Skin epidermis (tissue), 12 donors: ENCODE measurements around the gene PLXNA4.

Source experiments
- H3K27ac ChIP-seq, 21 experiments: fragments of 200-600 bp; sonication (generic) in 11 of 21; one replicate each; pipeline ENCODE4 v1.5.0; 2020; ENCODE audit warnings: mild to moderate bottlenecking in 3 of 21, inconsistent platforms in 2 of 21, moderate library complexity in 2 of 21
- H3K4me3 ChIP-seq, 7 experiments: fragments of 200-600 bp; sonication (generic) in 2 of 7; one replicate each; pipeline ENCODE4 v1.5.0; 2020; ENCODE audit warnings: inconsistent platforms in 2 of 7, mild to moderate bottlenecking in 2 of 7, moderate library complexity in 1 of 7

The PLXNA4 gene

GRCh38 chr7:132456418-132456817 lies 119.9 kb downstream of the PLXNA4 start:
- Histone ChIP-seq H3K4me3 (no peak overlapping the region), H3K27ac (no peak overlapping the region)

GRCh38 chr7:132455378-132455777 lies 120.9 kb downstream of the PLXNA4 start:
- H3K4me3 ChIP-seq = no peak overlapping the region
- no peak overlapping the region for H3K27ac ChIP-seq

GRCh38 chr7:132453826-132454225 lies 122.4 kb downstream of the PLXNA4 start:
- Histone ChIP-seq H3K27ac (no peak overlapping the region), H3K4me3 (no peak overlapping the region)

DNA sequence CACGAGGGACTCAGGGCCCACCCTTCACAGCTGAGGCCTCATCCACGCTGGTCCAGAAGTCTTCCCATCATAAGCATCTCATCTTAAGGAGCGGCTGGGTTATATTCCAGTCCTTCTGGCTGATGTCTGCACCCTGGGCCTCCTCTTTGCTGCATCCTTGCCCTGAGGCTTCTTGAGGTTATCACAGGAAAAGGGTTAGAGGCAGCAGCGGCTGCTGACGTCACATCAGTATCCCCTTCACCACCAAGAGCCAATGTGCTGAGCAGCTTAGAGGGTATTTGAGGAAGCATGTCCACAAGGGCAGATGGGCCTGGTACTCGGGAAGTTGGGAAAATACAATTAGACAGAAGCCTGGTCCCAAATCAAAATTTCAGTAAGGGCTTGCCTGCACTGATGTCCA lies 125.1 kb downstream of the PLXNA4 start:
- H3K4me3 ChIP-seq = no peak overlapping the region
- H3K27ac ChIP-seq = no peak overlapping the region

GRCh38 chr7:132450696-132451095 lies 125.6 kb downstream of the PLXNA4 start:
- Histone ChIP-seq H3K4me3 (no peak overlapping the region), H3K27ac (no peak overlapping the region)

GRCh38 chr7:132450188-132450587 lies 126.1 kb downstream of the PLXNA4 start:
- Histone ChIP-seq H3K27ac (no peak overlapping the region), H3K4me3 (no peak overlapping the region)

- Histone ChIP-seq H3K27ac (no peak overlapping the region), H3K4me3 (no peak overlapping the region)
Observed at GRCh38 chr7:132446666-132447278, 129.5 kb downstream of the PLXNA4 start.

GRCh38 chr7:132446260-132446659 lies 130.0 kb downstream of the PLXNA4 start:
- no peak overlapping the region for H3K4me3 ChIP-seq
- H3K27ac ChIP-seq = no peak overlapping the region

- H3K27ac ChIP-seq = no peak overlapping the region
- H3K4me3 ChIP-seq = no peak overlapping the region
Observed at GRCh38 chr7:132443761-132444520, 132.3 kb downstream of the PLXNA4 start.

DNA sequence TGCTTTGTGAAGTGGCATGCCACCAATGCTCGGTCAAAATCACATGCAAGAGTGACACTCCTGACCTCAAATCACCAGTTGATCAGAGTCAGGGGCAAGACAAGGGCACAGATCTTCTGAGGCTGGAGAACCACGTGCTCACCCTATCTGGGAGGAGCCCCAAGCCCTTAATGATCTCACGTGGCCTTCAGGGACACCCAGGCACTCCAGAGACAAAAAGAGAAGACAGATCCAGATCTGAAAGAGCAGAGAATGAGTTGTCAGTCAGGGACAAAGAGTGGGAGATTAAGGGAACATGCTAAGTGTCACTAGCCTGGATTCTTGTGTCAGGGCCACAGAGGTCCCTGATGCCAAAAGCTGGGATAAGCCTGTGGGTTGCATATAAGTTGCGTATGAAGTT lies 134.3 kb downstream of the PLXNA4 start:
- Histone ChIP-seq H3K4me3 (no peak overlapping the region), H3K27ac (no peak overlapping the region)

GRCh38 chr7:132440151-132440550 lies 136.1 kb downstream of the PLXNA4 start:
- H3K4me3 ChIP-seq = no peak overlapping the region
- no peak overlapping the region for H3K27ac ChIP-seq

DNA sequence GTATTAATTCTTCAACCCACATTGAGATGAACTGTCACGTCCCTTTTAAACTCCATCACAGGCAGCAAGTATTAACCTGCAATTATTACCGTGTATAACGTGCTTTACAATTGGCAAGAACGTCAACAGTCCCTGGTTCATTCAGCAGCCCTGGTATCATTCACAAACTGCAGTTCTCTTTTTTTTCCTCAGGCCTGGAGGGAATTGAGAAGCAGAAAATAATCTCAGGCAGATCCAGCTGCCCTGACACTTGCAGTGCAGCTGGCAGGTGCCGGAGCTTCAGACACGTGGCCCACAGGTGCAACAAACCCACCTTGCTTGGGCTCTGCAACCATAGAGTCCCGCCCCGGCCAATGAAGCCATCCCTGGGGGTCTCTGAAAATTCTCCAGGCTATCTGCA lies 137.3 kb downstream of the PLXNA4 start:
- Histone ChIP-seq H3K4me3 (no peak overlapping the region), H3K27ac (no peak overlapping the region)

DNA sequence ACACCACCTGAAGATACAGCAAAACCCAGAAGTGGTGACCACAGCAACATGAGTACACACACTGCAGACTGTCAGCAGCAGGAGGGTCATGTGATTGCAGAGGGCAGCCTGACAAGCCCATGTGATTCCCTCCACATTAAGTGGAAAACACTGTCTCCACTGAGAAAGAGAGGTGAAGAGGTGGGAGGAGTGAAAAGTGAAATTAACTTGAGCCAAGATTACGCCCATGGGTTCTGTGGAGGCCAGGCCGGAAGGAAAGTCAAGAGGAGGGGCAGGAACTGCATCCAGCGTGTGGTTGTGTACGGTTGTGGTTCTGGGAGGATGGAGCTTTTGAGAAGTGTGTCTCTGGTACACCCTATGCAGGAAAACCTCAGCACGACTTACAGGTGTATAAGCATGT lies 138.5 kb downstream of the PLXNA4 start:
- H3K4me3 ChIP-seq = no peak overlapping the region
- H3K27ac ChIP-seq = no peak overlapping the region

GRCh38 chr7:132436121-132436520 lies 140.1 kb downstream of the PLXNA4 start:
- Histone ChIP-seq H3K27ac (no peak overlapping the region), H3K4me3 (no peak overlapping the region)

DNA sequence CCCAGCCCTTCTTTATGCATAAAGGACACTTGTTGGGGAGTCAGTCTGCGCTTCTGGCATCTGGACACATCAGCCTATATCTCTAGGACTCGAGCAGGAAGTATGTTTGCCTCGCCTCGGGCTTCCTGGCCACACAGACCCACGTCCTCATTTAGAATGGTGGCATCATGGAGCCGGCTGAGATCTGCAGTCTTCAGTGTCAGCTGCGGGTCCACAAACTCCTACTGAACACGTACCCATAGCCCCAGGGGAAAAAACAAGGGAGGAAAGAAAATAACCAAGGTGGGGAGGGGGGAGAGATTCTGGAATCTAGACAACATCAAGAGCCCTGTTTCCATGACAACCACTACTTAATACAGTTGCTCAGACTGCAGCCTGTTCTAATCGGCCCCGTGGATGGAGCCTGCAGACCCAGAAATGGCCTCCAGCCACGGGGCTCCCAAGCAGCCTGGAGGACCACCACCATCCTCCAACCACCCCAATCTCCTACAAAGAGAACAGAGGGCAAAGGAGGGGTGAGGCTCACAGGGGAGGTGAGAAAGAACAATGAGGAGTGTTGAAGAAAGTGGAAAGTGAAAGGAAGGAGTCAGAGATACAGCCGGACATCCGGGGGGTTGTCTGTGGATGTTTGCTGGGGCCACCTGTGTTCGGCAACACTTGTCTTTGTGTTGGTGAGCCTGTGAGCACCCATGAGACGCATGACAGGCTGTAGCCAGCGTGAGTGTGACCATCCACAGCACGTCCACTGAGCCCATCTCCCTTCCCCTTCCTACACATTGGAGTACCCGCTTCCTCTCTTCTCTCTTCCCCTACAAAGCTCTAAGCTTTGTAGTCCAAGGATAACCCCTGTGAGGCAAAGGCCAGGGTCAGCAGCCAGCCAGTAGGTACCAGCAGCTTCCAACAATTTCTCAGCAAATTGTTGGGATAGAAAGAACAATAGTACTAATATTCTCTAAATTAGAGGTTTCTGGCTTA lies 141.0 kb downstream of the PLXNA4 start:
- Histone ChIP-seq H3K27ac (peak overlapping the region in 1 of 21 experiments; percentile 5), H3K4me3 (no peak overlapping the region)

DNA sequence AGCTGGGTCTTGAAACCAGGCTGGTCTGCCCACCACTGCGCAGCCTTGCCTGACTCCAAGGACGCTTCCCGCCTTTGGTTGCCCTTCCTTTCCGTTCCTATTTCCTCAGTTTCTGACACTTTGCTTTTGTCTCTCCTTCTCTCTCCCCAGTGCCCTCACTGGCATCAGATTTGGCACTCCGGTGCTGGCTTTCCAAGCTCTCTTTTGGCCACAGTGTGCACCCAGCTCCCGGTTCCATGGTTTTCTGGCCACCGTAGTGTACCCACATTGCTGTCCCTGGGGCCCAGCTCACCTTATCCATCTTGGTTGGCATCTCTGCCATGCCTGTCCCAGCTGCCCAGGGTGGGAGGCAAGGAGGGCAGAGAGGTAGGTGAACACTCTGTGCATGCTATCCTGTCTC lies 142.2 kb downstream of the PLXNA4 start:
- H3K4me3 ChIP-seq = no peak overlapping the region
- peak overlapping the region in 2 of 21 experiments; percentile 7 to 30 for H3K27ac ChIP-seq

DNA sequence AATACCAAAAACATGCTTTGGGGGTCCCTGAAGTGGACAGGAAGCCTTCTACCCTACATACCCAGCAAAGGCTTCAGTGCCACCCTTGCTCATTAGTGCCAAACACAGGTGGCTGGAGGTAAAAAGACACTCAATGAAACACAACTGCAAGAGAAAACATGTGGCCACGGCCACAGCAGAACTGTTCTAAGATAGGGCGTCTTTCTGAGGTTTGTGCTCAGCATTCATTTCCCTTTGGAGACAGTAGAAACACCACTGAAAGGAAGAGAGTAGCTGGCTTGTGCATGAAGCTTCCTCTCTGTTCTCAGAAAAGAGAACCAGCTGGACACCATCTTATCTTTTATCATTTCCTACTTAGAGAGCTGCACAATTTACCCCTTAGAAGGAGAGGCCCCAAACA lies 143.0 kb downstream of the PLXNA4 start:
- peak overlapping the region in 1 of 21 experiments; percentile 30 for H3K27ac ChIP-seq
- no peak overlapping the region for H3K4me3 ChIP-seq

DNA sequence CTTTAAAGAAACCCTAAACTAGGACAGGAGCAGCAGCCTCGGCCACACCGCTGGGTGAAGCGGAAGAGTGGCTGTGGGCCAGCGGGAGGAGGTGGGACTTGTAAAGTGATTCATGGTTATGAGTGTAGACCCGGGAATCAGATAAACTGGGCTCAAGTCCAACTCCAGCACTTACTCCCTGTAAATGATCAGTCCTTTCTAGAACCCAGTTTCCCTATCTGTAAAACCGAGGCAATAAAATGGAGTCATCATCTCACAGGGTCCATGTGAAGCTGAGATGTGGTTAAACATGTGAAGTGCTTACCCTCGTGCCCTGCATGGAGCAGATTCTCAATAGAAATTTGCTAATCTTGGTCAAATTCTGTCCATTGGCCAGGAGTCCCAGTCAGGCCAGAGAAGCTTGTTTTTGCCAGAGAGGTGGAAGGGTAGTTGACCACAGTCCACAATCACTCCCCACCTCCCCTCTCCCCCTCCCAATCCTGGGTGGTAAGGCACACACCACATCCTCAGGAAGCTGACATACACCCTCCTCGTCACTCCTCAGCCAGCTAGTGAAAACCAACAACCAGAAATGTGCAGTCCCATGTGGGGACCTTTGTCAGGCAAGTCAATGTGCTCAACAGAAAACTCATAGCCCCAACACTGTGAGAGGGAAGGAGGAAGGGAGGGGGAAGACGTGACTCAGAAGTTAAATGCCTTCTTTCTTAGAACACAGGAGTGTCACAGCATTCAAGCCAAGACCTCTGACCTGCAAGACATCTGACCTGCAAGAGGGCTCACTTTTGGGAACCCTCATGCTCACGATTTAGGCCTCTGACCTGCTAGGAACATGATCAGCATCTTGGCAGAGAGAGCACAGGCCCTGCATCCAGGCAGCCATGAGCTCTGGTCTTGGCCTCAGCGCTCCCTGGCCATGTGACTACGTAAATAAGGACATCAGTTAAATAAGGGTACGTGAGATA lies 145.1 kb downstream of the PLXNA4 start:
- no peak overlapping the region for H3K4me3 ChIP-seq
- H3K27ac ChIP-seq = peak overlapping the region in 5 of 21 experiments; percentile 2 to 49 (median 18)
